Spleen (tissue), 7 donors: ENCODE results near the gene SLC6A18.

Experiments
- CTCF ChIP-seq, 11 experiments: fragments of 200-600 bp in 7 of 11; fragments of 450-650 bp in 4 of 11; sonication (generic) in 4 of 11; IDR thresholded peaks in 8 of 11; conservative IDR thresholded peaks in 3 of 11; 1 replicate in 7 of 11; 2 replicates in 4 of 11; pipeline versions ENCODE4 v1.4.0 to v1.8.0; 2016 to 2021; ENCODE audit warnings: antibody characterized with exemption in 11 of 11, inconsistent platforms in 4 of 11, mild to moderate bottlenecking in 1 of 11
- POLR2AphosphoS5 ChIP-seq, 3 donors: sonication (generic); formaldehyde crosslinking; IDR thresholded peaks; one replicate each; pipeline ENCODE4 v1.5.1; 2017; ENCODE audit warnings: antibody characterized with exemption in 3 of 3
- donor health status: DM: no; HTN: no; CAD: no; lungs with moderate emphysema.
- donor health status: DM: no; HTN: no; CAD: no.
- donor health status: DM: no; HTN: no; CAD: no.

DNA sequence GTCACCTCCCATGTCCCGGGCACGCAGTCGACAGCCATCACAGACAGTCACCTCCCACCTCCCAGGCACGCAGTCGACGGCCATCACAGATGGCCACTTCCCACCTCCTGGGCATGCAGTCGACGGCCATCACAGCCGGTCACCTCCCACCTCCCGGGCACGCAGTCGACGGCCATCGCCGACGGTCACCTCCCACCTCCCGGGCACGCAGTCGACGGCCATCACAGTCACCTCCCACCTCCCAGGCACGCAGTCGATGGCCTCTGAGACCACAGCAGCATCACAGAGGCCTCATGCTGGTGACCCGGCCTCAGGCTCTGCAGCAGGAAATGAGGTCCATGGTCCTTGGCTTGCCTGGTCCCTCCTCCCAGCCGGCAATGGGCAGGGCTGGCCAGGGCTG lies 29.3 kb upstream of the SLC6A18 start:
- TF ChIP-seq CTCF (IDR thresholded peaks at IDR 0.05 in 8 of 11, conservative IDR thresholded peaks at IDR 0.05 in 3 of 11): no peak
- no peak for TF ChIP-seq POLR2AphosphoS5 (IDR thresholded peaks at IDR 0.05)
